Suprapubic skin (tissue), 4 donors: ENCODE data around the gene CEPT1. TPM values are rescaled to one million over a fixed set of nuclear protein-coding genes. Genes with fewer than 3 reads are reported as not detected.

ENCODE experiments used
- DNase-seq, 2 donors: peaks; one replicate each; pipeline ENCODE4 v3.0.0-alpha.2; 2019; ENCODE audit warnings: low spot score in 2 of 2
- H3K27ac ChIP-seq: fragments of 200-600 bp; sonication (generic); one replicate; pipeline ENCODE4 v1.5.1; 2019
- H3K27me3 ChIP-seq: fragments of 200-600 bp; sonication (generic); one replicate; pipeline ENCODE4 v1.5.1; 2019
- H3K36me3 ChIP-seq: fragments of 200-600 bp; sonication (generic); one replicate; pipeline ENCODE4 v1.5.1; 2019
- H3K4me1 ChIP-seq: fragments of 200-600 bp; sonication (generic); one replicate; pipeline ENCODE4 v1.5.1; 2019
- H3K4me3 ChIP-seq: fragments of 200-600 bp; sonication (generic); one replicate; pipeline ENCODE4 v1.5.1; 2019; ENCODE audit warnings: mild to moderate bottlenecking
- H3K9me3 ChIP-seq: fragments of 200-600 bp; sonication (generic); one replicate; pipeline ENCODE4 v1.5.1; 2019
- EP300 ChIP-seq: sonication (generic); formaldehyde crosslinking; IDR thresholded peaks from one replicate; pipeline ENCODE4 v1.6.1; 2017; ENCODE audit warnings: antibody characterized with exemption
- POLR2A ChIP-seq, 2 donors: fragments of 450-650 bp; IDR thresholded peaks; one replicate each; pipeline ENCODE4 v1.6.1; 2017; ENCODE audit warnings: antibody characterized with exemption in 2 of 2, mild to moderate bottlenecking in 2 of 2, moderate library complexity in 2 of 2
- POLR2AphosphoS5 ChIP-seq, 3 donors: sonication (generic); formaldehyde crosslinking; IDR thresholded peaks; one replicate each; pipeline ENCODE4 v1.6.1; 2017; ENCODE audit warnings: antibody characterized with exemption in 3 of 3
- WGBS: methylation state at CpG from one replicate; pipeline ENCODE4 v1.1.5; 2018; 5-methylcytosine and 5-hydroxymethylcytosine counted together
- total RNA-seq, 4 donors: library from RNA; depleted of rRNA; stranded (reverse); fragments of >200 nt; gene quantifications; one replicate each; pipeline ENCODE4 v1.1.0, GENCODE V29; 2016
- TF ChIP-seq, protein P1 (sequence below), 2 donors: fragments of 200-600 bp in 1 of 2; fragments of 450-650 bp in 1 of 2; sonication (generic) in 1 of 2; IDR thresholded peaks; one replicate each; pipeline ENCODE4 v1.5.1; 2016 to 2019; ENCODE audit warnings: antibody characterized with exemption in 2 of 2, mild to moderate bottlenecking in 1 of 2, moderate library complexity in 1 of 2

The CEPT1 gene
- total RNA-seq, 4 donors from 2014 or later: 29.8 to 50.8 (median 36.9) TPM

DNA sequence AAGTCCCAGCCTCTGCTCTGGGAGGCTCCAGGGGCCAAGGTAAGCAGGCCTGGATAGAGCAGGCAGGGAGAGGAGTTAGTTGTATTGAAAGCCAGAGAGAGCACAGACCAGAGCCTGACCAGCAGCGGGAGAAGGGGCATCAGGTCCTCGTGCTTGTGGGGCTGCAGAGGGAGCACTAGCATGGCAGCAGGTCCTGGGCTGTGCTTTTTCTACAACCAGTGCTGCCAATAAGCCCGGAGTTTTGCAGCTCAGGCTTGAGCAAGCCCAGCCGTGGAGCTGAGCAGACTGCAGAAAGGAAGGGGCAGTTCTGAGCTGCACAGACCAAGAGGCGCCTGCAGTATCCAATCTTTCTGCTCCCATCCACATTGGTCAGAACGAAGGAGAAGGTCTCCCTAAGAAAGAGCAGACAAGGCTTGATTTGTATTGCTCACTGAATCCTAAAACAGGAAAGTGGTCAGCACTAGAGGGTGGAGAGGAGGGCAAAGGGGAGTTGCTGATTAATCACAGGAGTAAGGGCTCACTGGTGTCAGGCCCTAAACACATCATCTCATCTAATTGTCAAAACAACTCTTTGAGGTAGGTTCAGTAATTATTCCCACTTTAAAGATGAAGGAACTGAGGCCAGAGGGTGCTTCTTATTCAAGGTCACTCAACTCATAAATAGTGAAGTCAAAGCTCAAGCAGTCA lies 57.7 kb downstream of the CEPT1 start:
- Histone ChIP-seq H3K9me3 (no peaks in the 10 kb centered on the region), H3K27me3 (no peaks in the 10 kb centered on the region), H3K27ac (no peak overlapping the region), H3K36me3 (peaks cover 13% of the 10 kb centered on the region), H3K4me1 (peaks cover 54% of the 10 kb centered on the region), H3K4me3 (peak overlapping the region; percentile 34)
- WGBS: 84% methylated on average over 6 of the region's 6 CpGs
- DNase-seq: no peak
- TF ChIP-seq EP300: no peak

DNA sequence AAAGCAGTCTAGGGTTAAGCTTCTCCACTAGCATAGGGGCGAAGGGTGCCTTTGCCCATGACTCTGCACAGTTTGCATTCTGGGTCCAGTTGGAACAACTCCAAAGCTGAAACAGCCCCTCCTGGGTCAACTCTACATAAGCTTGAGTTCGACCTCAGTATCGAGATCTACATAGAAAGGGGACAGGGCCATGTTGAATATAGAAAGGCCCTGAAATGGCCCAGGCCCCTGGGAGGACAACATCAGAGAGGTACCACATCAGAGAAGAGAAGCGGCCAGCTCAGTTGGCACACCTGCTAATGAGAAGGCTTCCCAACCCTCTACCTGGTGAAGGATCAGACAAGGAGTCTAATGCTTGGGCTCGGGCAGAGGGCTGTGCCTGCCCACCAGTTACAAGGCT lies 58.8 kb downstream of the CEPT1 start:
- H3K36me3 ChIP-seq: peaks cover 13% of the 10 kb centered on the region
- TF ChIP-seq POLR2A (IDR thresholded peaks at IDR 0.05) (no peak), POLR2AphosphoS5 (IDR thresholded peaks at IDR 0.05) (no peak), EP300 (no peak)
- TF ChIP-seq, protein P1, sequence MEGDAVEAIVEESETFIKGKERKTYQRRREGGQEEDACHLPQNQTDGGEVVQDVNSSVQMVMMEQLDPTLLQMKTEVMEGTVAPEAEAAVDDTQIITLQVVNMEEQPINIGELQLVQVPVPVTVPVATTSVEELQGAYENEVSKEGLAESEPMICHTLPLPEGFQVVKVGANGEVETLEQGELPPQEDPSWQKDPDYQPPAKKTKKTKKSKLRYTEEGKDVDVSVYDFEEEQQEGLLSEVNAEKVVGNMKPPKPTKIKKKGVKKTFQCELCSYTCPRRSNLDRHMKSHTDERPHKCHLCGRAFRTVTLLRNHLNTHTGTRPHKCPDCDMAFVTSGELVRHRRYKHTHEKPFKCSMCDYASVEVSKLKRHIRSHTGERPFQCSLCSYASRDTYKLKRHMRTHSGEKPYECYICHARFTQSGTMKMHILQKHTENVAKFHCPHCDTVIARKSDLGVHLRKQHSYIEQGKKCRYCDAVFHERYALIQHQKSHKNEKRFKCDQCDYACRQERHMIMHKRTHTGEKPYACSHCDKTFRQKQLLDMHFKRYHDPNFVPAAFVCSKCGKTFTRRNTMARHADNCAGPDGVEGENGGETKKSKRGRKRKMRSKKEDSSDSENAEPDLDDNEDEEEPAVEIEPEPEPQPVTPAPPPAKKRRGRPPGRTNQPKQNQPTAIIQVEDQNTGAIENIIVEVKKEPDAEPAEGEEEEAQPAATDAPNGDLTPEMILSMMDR (IDR thresholded peaks at IDR 0.05): no peak
- peak overlapping the region; percentile 34 for H3K4me3 ChIP-seq
- 87% methylated on average over 5 of the region's 5 CpGs for WGBS
- DNase-seq: no peak
- H3K9me3 ChIP-seq: no peaks in the 10 kb centered on the region
- peaks cover 3% of the 10 kb centered on the region for H3K27me3 ChIP-seq
- H3K27ac ChIP-seq: peak overlapping the region; percentile 92
- peaks cover 53% of the 10 kb centered on the region for H3K4me1 ChIP-seq

DNA sequence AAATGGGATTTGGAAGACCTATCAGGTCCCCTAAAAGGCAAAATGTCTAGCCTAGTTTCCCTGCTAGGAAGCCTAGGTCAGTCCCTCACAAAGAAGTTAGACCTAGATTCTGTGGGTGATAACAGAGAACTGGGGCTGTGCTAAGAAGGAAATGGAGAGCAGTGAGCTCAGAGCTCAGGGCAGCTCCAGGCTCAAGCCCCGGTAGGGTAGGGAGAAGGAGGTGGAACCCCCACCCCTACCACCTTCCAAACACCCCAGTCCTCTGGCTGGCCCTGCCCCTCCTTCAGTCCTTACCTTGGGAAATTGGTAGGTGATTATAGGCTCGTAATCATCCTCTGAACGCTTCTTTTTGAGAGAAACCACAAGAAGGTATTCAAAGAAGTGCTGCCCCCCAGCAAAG lies 59.3 kb downstream of the CEPT1 start:
- TF ChIP-seq, protein P1 (IDR thresholded peaks at IDR 0.05): no peak
- TF ChIP-seq EP300: no peak
- TF ChIP-seq POLR2A (IDR thresholded peaks at IDR 0.05): no peak
- no peak for TF ChIP-seq POLR2AphosphoS5 (IDR thresholded peaks at IDR 0.05)
- Histone ChIP-seq H3K4me1 (peaks cover 53% of the 10 kb centered on the region), H3K9me3 (no peaks in the 10 kb centered on the region), H3K27ac (peak overlapping the region; percentile 92), H3K27me3 (peaks cover 5% of the 10 kb centered on the region), H3K4me3 (peak overlapping the region; percentile 34), H3K36me3 (peaks cover 13% of the 10 kb centered on the region)
- 66% methylated on average over 3 of the region's 3 CpGs for WGBS
- no peak for DNase-seq

DNA sequence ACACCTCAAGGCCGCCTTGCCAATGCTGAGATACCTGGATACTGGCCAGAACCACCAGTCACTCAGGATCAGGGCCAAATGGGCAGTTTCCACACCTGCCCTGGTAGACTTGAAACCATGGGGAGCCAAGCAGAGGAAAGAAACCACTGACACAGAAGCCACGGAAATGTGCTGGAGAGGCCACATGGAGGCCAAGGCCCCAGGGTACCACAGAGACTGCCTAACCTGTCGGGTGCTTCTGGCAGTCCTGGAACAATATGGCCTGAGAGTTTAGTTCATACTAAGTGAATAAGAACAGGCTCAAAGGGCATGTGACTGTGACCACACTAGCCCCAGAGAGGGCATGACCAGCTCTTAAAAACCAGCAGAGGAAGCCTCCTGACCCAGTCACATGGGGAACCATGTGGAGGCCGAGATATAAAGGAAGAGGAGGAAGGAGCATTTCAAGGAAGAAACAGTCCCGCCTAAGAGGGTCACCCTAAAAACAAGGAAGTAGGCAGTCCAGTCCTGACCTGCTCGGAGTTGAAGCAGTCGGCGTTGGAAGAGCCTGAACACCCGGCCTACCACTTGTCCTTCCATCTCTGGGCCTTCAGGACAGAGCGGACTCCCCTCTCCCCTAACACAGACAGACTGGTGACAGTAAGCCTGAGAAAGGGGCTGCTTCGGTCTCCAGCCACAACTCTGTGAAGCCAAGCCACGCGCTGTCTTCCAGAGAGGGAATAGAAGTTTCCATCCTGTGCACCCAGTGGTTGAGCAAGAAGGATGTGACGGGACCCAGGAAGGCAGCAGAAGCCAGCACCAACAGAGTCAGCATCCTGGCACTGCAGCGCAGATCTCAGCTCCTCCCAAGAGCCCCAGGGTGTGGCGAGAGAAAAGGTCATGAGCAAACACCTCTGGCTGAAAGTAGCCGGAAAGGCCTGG lies 60.1 kb downstream of the CEPT1 start, which contains the start of gene DENND2D:
Gene DENND2D, minus strand, starts transcription at position 766 of the 921 bp plus-strand sequence. Its CDS starts 187 bp downstream, at position 579.
- H3K4me3 ChIP-seq: peak within 1 kb of the TSS; percentile 34

DNA sequence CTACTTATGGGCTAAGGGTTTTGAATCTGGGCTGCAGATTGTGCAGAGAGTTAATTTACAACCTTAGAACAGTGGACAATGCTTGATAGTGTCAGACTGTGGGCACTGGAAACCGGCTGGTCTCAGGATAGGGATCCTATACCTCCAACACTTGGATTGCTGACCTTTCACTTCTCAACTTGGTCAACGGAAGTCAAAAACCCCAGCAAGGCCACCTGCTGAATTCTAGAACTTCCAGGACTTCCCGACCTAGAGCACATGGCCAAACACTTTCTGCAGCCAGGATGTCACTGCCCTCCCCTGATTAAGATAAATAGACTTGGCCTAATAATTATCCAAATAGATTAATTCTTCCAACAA lies 60.8 kb downstream of the CEPT1 start:
- Histone ChIP-seq H3K27me3 (peaks cover 5% of the 10 kb centered on the region), H3K27ac (peak overlapping the region; percentile 92), H3K4me1 (peaks cover 54% of the 10 kb centered on the region), H3K36me3 (peaks cover 7% of the 10 kb centered on the region), H3K9me3 (no peaks in the 10 kb centered on the region), H3K4me3 (peak overlapping the region; percentile 34)
- TF ChIP-seq POLR2A (IDR thresholded peaks at IDR 0.05) (no peak), POLR2AphosphoS5 (IDR thresholded peaks at IDR 0.05) (no peak), EP300 (no peak)
- TF ChIP-seq, protein P1 (IDR thresholded peaks at IDR 0.05): no peak
- DNase-seq: no peak
- 72% methylated on average over 3 of the region's 3 CpGs for WGBS

More for the DNA sequence above, 60.1 kb downstream of the CEPT1 start, which contains the start of gene DENND2D:
- DNase-seq: no peak
- Histone ChIP-seq H3K9me3 (no peaks in the 10 kb centered on the region), H3K27ac (peak within 1 kb of the TSS; percentile 92), H3K27me3 (peaks cover 5% of the 10 kb centered on the region), H3K36me3 (peaks cover 8% of the 10 kb centered on the region), H3K4me1 (peaks cover 54% of the 10 kb centered on the region)
- TF ChIP-seq POLR2AphosphoS5 (IDR thresholded peaks at IDR 0.05) (no peak), POLR2A (IDR thresholded peaks at IDR 0.05) (peak in 1 of 2 donors; percentile 72)
- WGBS: 65% methylated on average over 16 of the region's 17 CpGs
